Measurements from ENCODE around the gene TMSB4Y. TPM values are rescaled to one million over a fixed set of nuclear protein-coding genes. Genes with fewer than 3 reads are reported as not detected.
A peak's percentile ranks its signal among the peaks of the same experiment; 100 is the strongest.

Gene TMSB4Y
- 1 to 10 TPM in 1 of 5 donors, not detected in 4; 3.3 TPM for total RNA-seq
- polyA plus RNA-seq, result 1 to 10 TPM in 2 of 3 donors, not detected in 1; 1.4 to 1.9 TPM
- long read RNA-seq, donor 1, result 0 reads
- long read RNA-seq, donor 2, result 0 reads
- long read RNA-seq, donor 3, partial matches to known transcripts, result 0 of 2 reads
- long read RNA-seq, donor 3, other reads (novel, unspliced or antisense), result 0 of 2 reads
- long read RNA-seq, donor 4, result 0 reads
- long read RNA-seq, donor 5, result 0 reads
- long read RNA-seq, donor 6, result 0 reads
- long read RNA-seq, donor 7, result 0 reads
- long read RNA-seq, donor 8, result 0 reads
- long read RNA-seq, donor 9, partial matches to known transcripts, result 0 of 1 reads
- long read RNA-seq, donor 9, other reads (novel, unspliced or antisense), result 0 of 1 reads
- long read RNA-seq, donor 10, result 0 reads

DNA sequence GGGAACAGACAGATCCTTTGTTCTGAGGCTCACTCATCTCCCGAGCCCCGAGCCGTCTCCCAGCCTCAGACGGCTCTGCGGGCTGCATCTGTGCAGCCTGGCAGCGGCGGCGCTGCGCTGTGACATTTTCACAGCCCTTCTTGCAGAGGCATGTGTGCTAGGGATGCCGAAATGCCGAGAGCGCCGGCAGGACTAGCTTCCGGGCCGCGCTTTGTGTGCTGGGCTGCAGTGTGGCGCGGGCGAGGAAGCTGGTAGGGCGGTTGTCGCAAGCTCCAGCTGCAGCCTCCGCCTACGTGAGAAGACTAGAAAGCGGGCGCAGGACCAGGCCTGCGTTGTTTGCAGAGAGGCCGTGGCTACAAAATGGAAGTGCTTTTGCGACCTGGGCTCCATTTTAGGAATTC lies at the start of gene TMSB4Y:
TSS of gene TMSB4Y (plus strand) at position 332 of the 401 bp plus-strand sequence.
- H3K36me3 ChIP-seq, result no peaks in the 10 kb centered on the region
- H3K9me3 ChIP-seq, result no peaks in the 10 kb centered on the region
- H3K4me1 ChIP-seq, result peaks cover 0 to 15% (median 0%) of the 10 kb centered on the region in 4 donors
- peak within 1 kb of the TSS in 2 of 5 donors; percentile 85 to 90 for H3K27ac ChIP-seq
- no peak for DNase-seq
- no peak for TF ChIP-seq POLR2AphosphoS5 (IDR thresholded peaks at IDR 0.05)
- no peak for TF ChIP-seq CTCF (IDR thresholded peaks at IDR 0.05)
- no peak for TF ChIP-seq POLR2A (IDR thresholded peaks at IDR 0.05)
- TF ChIP-seq EP300 (IDR thresholded peaks at IDR 0.05), result no peak
- H3K4me3 ChIP-seq, result peak within 1 kb of the TSS in 2 of 4 donors; percentile 47 to 53
- H3K27me3 ChIP-seq, result no peaks in the 10 kb centered on the region
- intact Hi-C loops (cut with DNase I; ENCODE audit: low total_unique reads), result no loop called here
- 0% methylated on average over 5 to 28 of the region's 28 CpGs; no CpG with 5 or more reads in 2 of the 5 donors for WGBS, 5 donors

GRCh38 chrY:13664162-13664561 lies 39.5 kb upstream of the TMSB4Y start:
- no peak overlapping the region for H3K27ac ChIP-seq
- 83 to 100% (median 91%) methylated on average over 1 of the region's 1 CpG; no CpG with 5 or more reads in 2 of the 5 donors for WGBS, 5 donors
- no peak for TF ChIP-seq EP300 (IDR thresholded peaks at IDR 0.05)
- TF ChIP-seq POLR2A (IDR thresholded peaks at IDR 0.05), result no peak
- no peak for TF ChIP-seq POLR2AphosphoS5 (IDR thresholded peaks at IDR 0.05)
- no peak for TF ChIP-seq CTCF (IDR thresholded peaks at IDR 0.05)
- H3K4me3 ChIP-seq, result no peak overlapping the region
- intact Hi-C loops (cut with DNase I; ENCODE audit: low total_unique reads), result no loop called here
- H3K4me1 ChIP-seq, result no peaks in the 10 kb centered on the region
- no peaks in the 10 kb centered on the region for H3K9me3 ChIP-seq
- DNase-seq, result no peak
- no peaks in the 10 kb centered on the region for H3K36me3 ChIP-seq
- H3K27me3 ChIP-seq, result no peaks in the 10 kb centered on the region

GRCh38 chrY:13671122-13671521 lies 32.6 kb upstream of the TMSB4Y start:
- intact Hi-C loops (cut with DNase I; ENCODE audit: low total_unique reads), result no loop called here
- Histone ChIP-seq H3K4me1 (no peaks in the 10 kb centered on the region), H3K4me3 (no peak overlapping the region), H3K27ac (no peak overlapping the region), H3K9me3 (peaks cover 0 to 27% (median 0%) of the 10 kb centered on the region in 4 donors), H3K36me3 (no peaks in the 10 kb centered on the region), H3K27me3 (no peaks in the 10 kb centered on the region)
- no peak for TF ChIP-seq POLR2A (IDR thresholded peaks at IDR 0.05)
- TF ChIP-seq EP300 (IDR thresholded peaks at IDR 0.05), result no peak
- no peak for TF ChIP-seq CTCF (IDR thresholded peaks at IDR 0.05)
- no peak for TF ChIP-seq POLR2AphosphoS5 (IDR thresholded peaks at IDR 0.05)
- 80 to 91% (median 89%) methylated on average over 2 of the region's 2 CpGs; no CpG with 5 or more reads in 2 of the 5 donors for WGBS, 5 donors
- DNase-seq, result no peak

DNA sequence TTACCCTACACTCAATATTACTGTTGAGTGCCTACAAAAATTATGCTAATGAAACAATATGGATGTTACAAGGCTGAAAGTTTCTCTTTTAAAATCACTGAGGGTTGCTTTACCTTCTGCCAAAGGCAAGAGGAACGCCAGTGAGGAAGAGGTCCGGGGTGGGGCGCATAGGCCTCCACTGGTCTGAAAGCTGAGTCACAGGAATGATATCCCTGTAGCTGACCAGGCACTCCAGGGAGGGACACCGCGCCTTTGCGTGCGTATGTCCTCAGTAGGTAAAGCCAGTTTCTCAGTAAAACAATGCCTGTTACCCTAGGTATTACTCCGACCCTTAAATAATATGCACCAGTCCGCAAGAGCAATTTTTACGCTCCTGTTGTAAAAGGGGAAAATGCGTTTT lies 1.4 kb upstream of the TMSB4Y start:
- H3K27me3 ChIP-seq, result no peaks in the 10 kb centered on the region
- H3K4me3 ChIP-seq, result no peak overlapping the region
- intact Hi-C loops (cut with DNase I; ENCODE audit: low total_unique reads), result no loop called here
- WGBS, 5 donors, result 74 to 82% (median 80%) methylated on average over 11 of the region's 11 CpGs; no CpG with 5 or more reads in 2 of the 5 donors
- no peak for DNase-seq
- TF ChIP-seq CTCF (IDR thresholded peaks at IDR 0.05), result no peak
- no peak for TF ChIP-seq POLR2AphosphoS5 (IDR thresholded peaks at IDR 0.05)
- no peak for TF ChIP-seq EP300 (IDR thresholded peaks at IDR 0.05)
- no peak for TF ChIP-seq POLR2A (IDR thresholded peaks at IDR 0.05)
- H3K36me3 ChIP-seq, result no peaks in the 10 kb centered on the region
- no peaks in the 10 kb centered on the region for H3K9me3 ChIP-seq
- H3K27ac ChIP-seq, result no peak overlapping the region
- peaks cover 0 to 15% (median 0%) of the 10 kb centered on the region in 4 donors for H3K4me1 ChIP-seq
